Activated T-cell treated with anti-CD3 and anti-CD28 coated beads, Interleukin-2, amount 50 U/mL, for 4 hours (primary cell): ENCODE data around the gene RIN3. TPM values are rescaled to one million over a fixed set of nuclear protein-coding genes. Genes with fewer than 3 reads are reported as not detected.

ENCODE experiments used
- ATAC-seq, 2 donors: fragments of 200-7000 bp; cut with Tn5 transposase; one replicate each; pipeline ENCODE4 v1.10.0; 2021
- DNase-seq: peaks from one replicate; pipeline ENCODE4 v3.0.0-alpha.2; 2020
- H3K27me3 Mint-ChIP-seq: one replicate; pipeline ENCODE4 v1.8.0; 2021; ENCODE audit warnings: low read depth, mixed read lengths
- H3K36me3 Mint-ChIP-seq: one replicate; pipeline ENCODE4 v1.8.0; 2022; ENCODE audit warnings: mixed read lengths; ENCODE audit not compliant: insufficient read depth
- H3K4me1 Mint-ChIP-seq: one replicate; pipeline ENCODE4 v1.8.0; 2021; ENCODE audit warnings: low read depth, mixed read lengths
- H3K4me3 Mint-ChIP-seq: one replicate; pipeline ENCODE4 v1.8.0; 2021; ENCODE audit warnings: mild to moderate bottlenecking, moderate library complexity, mixed read lengths
- H3K9me3 Mint-ChIP-seq: one replicate; pipeline ENCODE4 v1.8.0; 2021; ENCODE audit warnings: mixed read lengths
- total RNA-seq, 3 donors: library from RNA; stranded (reverse); gene quantifications; one replicate each; pipeline ENCODE4 v1.2.1, GENCODE V29; 2021

RIN3 gene
- total RNA-seq, 3 donors from 2014 or later, result 14.2 to 24.3 (median 18.5) TPM

GRCh38 chr14:92493492-92493891 lies 20.1 kb upstream of the RIN3 start:
- Mint-ChIP-seq H3K4me1 (no peaks in the 10 kb centered on the region), H3K36me3 (no peaks in the 10 kb centered on the region), H3K4me3 (no peak overlapping the region), H3K9me3 (no peaks in the 10 kb centered on the region), H3K27me3 (no peaks in the 10 kb centered on the region)
- DNase-seq (no peak), ATAC-seq (no peak)

DNA sequence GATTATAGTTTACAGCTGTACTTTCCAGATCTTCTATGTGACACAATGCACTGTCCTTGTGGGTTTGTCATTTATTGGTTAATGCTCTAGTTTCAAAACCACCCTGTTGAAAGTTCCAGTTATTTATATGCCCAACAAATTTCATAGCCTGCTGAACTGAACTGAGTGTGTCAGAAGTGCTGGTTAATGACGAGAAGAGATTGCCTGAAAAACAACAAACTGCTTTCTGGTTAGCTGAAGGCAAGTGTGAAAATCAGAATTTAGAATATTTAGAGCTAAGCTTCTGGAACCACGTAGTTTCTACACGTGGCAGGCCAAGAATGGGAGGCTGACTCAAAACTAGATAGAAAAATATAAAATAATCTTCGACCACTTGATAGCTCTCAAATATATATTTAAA lies 19.1 kb upstream of the RIN3 start:
- no peaks in the 10 kb centered on the region for H3K27me3 Mint-ChIP-seq
- no peak overlapping the region for H3K4me3 Mint-ChIP-seq
- no peaks in the 10 kb centered on the region for H3K36me3 Mint-ChIP-seq
- no peak for DNase-seq
- no peaks in the 10 kb centered on the region for H3K4me1 Mint-ChIP-seq
- H3K9me3 Mint-ChIP-seq, result no peaks in the 10 kb centered on the region
- no peak for ATAC-seq

DNA sequence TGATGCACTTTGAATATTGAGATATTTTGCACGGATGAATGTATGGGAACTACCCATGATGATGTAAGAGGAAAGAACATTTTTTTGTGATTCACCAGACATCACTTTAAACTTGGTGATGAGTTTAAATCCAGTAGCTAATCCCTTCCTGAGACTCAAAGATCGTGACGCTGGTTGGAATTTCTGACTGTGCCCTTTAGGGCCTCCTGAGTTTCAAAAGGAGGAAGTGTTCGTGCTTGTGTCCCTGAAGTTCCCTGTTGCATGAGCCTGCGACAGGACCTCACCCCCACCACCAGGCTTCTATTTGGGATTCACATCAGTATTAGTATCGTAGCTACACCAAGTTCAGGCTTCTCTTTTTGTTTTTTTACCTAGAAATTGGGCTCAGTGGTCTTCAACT lies 18.6 kb upstream of the RIN3 start:
- Mint-ChIP-seq H3K9me3 (no peaks in the 10 kb centered on the region), H3K27me3 (no peaks in the 10 kb centered on the region), H3K36me3 (no peaks in the 10 kb centered on the region), H3K4me3 (no peak overlapping the region), H3K4me1 (no peaks in the 10 kb centered on the region)
- ATAC-seq (no peak), DNase-seq (no peak)

DNA sequence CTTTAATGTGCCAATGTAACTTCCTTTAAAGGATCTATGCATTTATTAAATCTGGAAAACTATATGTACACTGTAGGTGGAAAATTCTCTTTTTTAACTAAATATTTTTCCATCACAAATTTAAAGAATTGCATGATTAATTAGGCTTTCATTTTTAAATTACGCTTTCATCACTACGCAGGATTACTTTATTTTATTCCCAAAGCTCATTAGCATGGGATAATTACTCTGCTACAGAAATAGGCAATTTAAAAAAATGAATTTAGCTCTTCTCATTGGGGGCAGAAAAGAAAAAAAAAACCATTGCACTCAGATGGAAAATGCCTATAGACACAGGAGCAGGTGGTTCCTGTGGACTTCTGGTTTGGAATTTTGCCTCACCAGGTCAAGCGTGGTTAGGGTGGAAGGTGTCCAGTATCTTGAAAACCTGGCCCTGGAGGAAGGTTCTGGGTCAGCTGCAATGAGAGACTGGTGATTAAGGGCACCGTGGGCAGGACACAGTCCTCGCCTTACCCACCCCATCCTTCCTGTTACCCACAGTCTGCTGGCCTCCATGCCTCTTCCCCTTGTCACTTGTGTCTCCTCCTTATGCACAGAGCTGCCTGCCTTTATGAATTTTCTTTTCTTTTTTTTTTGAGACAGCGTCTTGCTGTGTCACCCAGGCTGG lies 17.3 kb upstream of the RIN3 start:
- no peaks in the 10 kb centered on the region for H3K4me1 Mint-ChIP-seq
- DNase-seq (no peak), ATAC-seq (no peak)
- H3K4me3 Mint-ChIP-seq, result no peak overlapping the region
- no peaks in the 10 kb centered on the region for H3K27me3 Mint-ChIP-seq
- no peaks in the 10 kb centered on the region for H3K9me3 Mint-ChIP-seq
- no peaks in the 10 kb centered on the region for H3K36me3 Mint-ChIP-seq

DNA sequence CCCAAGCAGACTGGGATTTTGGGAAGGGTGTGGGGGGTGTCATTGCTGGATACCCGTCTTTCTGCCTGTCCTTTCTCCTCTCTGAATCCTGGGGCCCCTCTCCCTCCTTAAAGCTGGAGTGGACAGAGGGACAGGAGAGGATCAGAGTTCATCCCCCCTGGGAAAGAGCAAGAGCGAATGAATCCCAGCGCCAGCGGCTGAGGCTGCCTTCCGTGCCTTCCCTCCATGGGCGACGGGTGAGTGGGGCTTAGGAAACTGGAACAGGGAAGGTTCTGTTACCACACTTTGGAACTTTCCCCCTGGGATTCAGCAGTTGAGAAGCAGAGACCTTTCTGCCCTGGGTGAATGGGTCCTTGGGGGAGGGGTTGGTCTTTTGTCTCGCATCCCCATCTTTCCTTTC lies 16.2 kb upstream of the RIN3 start:
- Mint-ChIP-seq H3K4me1 (no peaks in the 10 kb centered on the region), H3K4me3 (no peak overlapping the region), H3K36me3 (no peaks in the 10 kb centered on the region), H3K27me3 (no peaks in the 10 kb centered on the region), H3K9me3 (no peaks in the 10 kb centered on the region)
- ATAC-seq (no peak), DNase-seq (no peak)

DNA sequence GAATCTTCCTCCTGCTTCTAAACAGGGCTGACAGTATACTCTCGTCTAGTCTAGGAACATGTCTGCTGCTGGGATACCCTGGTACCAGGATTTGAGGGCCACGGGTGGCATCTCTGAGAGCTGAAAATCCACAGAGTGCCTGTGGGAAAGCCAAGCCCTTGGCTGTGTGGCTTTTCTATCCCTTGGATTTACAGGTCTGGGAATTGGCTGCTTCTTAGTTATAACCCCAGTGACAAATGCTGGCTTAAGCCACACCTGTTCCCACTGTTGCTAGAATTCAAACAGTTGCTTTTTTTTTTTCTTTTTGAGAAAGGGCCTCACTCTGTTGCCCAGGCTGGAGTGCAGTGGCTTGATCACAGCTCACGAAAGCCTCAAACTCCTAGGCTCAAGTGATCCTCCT lies 14.3 kb upstream of the RIN3 start:
- no peaks in the 10 kb centered on the region for H3K36me3 Mint-ChIP-seq
- H3K9me3 Mint-ChIP-seq, result no peaks in the 10 kb centered on the region
- ATAC-seq (no peak), DNase-seq (no peak)
- H3K27me3 Mint-ChIP-seq, result no peaks in the 10 kb centered on the region
- H3K4me3 Mint-ChIP-seq, result no peak overlapping the region
- no peaks in the 10 kb centered on the region for H3K4me1 Mint-ChIP-seq

DNA sequence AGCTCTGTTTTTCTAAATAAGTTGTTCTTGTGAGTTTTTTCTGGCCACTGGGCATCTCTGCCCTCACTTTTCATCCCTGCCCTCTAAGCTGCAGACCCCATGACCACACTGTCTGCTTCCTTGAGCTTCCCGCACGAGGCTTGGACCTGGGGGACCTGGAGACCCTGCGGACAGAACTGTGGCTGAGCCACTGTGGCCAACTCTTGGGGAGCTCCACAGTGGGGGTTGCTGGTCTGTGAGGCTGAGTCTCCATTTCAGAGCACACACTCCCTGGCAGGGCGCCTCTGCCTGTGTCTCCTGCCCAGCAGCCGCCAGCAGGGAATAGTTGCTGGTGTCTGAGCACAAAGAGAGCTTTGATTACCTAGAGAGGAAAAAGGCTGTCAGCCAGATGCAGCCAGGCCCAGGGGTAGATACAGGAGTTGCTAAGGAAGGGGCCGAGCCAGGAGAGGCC lies 13.1 kb upstream of the RIN3 start:
- no peak for ATAC-seq
- DNase-seq, result no peak
- H3K4me1 Mint-ChIP-seq, result no peaks in the 10 kb centered on the region

DNA sequence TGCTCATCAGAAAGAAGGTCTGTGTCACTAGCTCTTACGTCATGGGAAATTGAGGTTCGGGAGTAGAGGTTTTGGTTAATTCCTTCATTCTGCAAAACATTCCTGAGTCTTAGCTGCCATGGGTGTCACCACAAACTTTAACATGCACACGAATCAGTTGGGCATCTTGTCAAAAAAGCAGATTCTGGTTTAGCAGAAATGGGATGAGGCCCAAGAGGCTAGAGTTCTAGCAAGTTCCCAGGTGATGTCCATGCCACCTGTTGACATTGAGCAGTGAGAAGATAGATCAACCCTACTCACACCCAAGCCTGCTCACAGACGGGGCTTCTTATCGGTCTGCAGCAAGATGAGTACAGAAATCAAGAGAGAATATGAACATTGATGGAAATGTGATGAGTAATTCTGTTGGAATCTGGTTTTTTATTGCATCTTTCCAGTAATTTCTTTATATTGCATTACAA lies 11.7 kb upstream of the RIN3 start:
- no peak overlapping the region for H3K4me3 Mint-ChIP-seq

More for the DNA sequence above, 13.1 kb upstream of the RIN3 start:
- Mint-ChIP-seq H3K9me3 (no peaks in the 10 kb centered on the region), H3K36me3 (no peaks in the 10 kb centered on the region), H3K4me3 (no peak overlapping the region), H3K27me3 (no peaks in the 10 kb centered on the region)

GRCh38 chr14:92502541-92503286 lies 10.9 kb upstream of the RIN3 start:
- no peaks in the 10 kb centered on the region for H3K9me3 Mint-ChIP-seq
- no peak for DNase-seq
- peaks cover 8% of the 10 kb centered on the region for H3K4me1 Mint-ChIP-seq
- peaks cover 2% of the 10 kb centered on the region for H3K27me3 Mint-ChIP-seq
- ATAC-seq, result no peak
- no peaks in the 10 kb centered on the region for H3K36me3 Mint-ChIP-seq
- H3K4me3 Mint-ChIP-seq, result no peak overlapping the region

More for the DNA sequence above, 11.7 kb upstream of the RIN3 start:
- H3K27me3 Mint-ChIP-seq, result peaks cover 2% of the 10 kb centered on the region
- ATAC-seq (no peak), DNase-seq (no peak)
- no peaks in the 10 kb centered on the region for H3K36me3 Mint-ChIP-seq
- no peaks in the 10 kb centered on the region for H3K9me3 Mint-ChIP-seq
- H3K4me1 Mint-ChIP-seq, result peaks cover 4% of the 10 kb centered on the region

DNA sequence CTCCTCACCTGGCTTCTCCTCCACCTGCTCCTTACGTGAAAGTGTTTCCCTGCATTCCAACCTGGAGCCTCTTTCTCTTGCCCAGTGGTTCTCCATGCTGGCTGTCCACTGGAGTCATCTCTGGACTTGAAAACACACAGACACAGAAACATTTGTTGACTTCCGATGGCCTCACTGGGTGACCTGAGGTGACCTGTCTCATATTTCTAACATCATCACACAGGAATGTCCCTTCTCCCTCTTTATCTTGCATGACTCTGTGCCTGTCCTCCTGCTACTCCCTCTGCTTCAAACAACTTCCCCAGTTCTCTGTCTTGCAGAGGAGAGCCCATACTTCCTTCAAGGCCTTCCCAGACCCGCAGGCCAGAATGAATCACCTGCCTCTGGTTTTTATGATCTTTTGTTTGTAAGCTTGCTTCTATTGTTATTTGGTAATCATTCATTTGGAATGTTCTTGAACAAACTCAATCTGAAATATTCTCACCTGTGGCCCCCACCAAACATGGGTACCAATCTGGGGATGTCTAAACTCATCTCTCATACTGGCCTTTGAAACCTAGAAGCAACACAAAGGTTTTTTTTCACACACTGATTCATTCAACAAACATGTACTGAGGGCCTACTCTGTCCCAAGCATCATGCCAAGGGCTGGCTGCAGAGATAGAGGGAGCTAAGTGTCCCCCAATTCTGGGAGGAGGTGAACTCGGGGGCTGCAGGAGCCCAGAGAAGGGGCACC lies 9.7 kb upstream of the RIN3 start:
- Mint-ChIP-seq H3K36me3 (no peaks in the 10 kb centered on the region), H3K4me3 (no peak overlapping the region), H3K27me3 (peaks cover 2% of the 10 kb centered on the region), H3K9me3 (no peaks in the 10 kb centered on the region), H3K4me1 (peaks cover 8% of the 10 kb centered on the region)
- ATAC-seq (no peak), DNase-seq (no peak)

DNA sequence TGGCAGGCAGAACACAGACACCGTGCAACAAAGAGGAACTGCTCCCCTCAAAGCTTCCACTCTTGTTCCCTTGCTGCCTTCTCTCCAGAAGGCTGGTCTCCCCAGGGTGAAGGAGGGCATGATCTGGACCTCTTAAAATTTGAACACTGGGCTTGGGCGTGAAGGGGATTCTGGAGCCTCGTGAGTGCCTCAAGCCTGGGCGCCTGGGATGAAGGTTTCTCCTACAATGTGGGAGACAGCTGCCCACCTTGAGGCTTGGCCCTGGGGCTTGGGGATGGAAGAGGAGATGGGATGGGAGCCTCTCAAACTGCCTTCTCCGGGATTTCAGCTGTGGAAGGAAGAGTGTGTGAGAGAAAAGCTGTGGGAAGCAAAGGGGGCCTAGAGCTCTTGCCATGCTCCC lies 7.8 kb upstream of the RIN3 start:
- ATAC-seq, result no peak
- peaks cover 2% of the 10 kb centered on the region for H3K27me3 Mint-ChIP-seq
- H3K4me1 Mint-ChIP-seq, result peaks cover 8% of the 10 kb centered on the region
- H3K4me3 Mint-ChIP-seq, result no peak overlapping the region
- no peaks in the 10 kb centered on the region for H3K36me3 Mint-ChIP-seq
- H3K9me3 Mint-ChIP-seq, result no peaks in the 10 kb centered on the region
- no peak for DNase-seq

DNA sequence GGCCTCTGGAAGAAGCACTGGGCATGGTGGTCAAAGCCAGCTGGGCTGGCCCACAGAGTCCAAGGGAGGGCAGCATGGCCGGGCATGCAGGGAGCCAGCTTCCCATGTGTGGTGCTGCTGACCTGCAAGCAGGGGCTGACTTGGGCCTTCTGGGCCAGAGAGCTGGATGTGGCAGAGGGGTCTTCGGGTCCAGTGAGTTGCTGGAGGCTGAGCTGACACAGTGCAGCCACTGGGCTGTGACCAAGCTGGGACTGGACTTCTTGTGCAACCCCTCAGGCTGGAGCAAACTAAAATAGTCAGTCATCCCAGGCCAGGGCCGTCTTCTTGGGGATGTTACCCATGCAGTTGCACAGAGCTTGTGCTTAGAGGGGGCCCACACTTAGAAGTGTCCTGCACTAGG lies 7.3 kb upstream of the RIN3 start:
- Mint-ChIP-seq H3K36me3 (no peaks in the 10 kb centered on the region), H3K9me3 (no peaks in the 10 kb centered on the region), H3K4me3 (no peak overlapping the region), H3K4me1 (peaks cover 8% of the 10 kb centered on the region), H3K27me3 (peaks cover 2% of the 10 kb centered on the region)
- DNase-seq (no peak), ATAC-seq (no peak)

- DNase-seq (no peak), ATAC-seq (no peak)
- no peaks in the 10 kb centered on the region for H3K36me3 Mint-ChIP-seq
- no peak overlapping the region for H3K4me3 Mint-ChIP-seq
- H3K9me3 Mint-ChIP-seq, result no peaks in the 10 kb centered on the region
- H3K4me1 Mint-ChIP-seq, result peaks cover 10% of the 10 kb centered on the region
- peaks cover 4% of the 10 kb centered on the region for H3K27me3 Mint-ChIP-seq
Observed at GRCh38 chr14:92507174-92507768, 6.3 kb upstream of the RIN3 start.

- ATAC-seq (no peak), DNase-seq (no peak)
- Mint-ChIP-seq H3K9me3 (no peaks in the 10 kb centered on the region), H3K27me3 (peaks cover 3% of the 10 kb centered on the region), H3K4me1 (peaks cover 19% of the 10 kb centered on the region), H3K4me3 (no peak overlapping the region), H3K36me3 (no peaks in the 10 kb centered on the region)
Observed at GRCh38 chr14:92510972-92511371, 2.6 kb upstream of the RIN3 start.
